Gastrocnemius medialis (tissue), 4 donors: ENCODE data around the gene NRG3.

Experiments used
- CTCF ChIP-seq, 5 experiments: fragments of 450-650 bp in 3 of 5; fragments of 200-600 bp in 2 of 5; sonication (generic) in 2 of 5; IDR thresholded peaks in 4 of 5; conservative IDR thresholded peaks in 1 of 5; 1 replicate in 4 of 5; 2 replicates in 1 of 5; pipeline ENCODE4 v1.5.1; 2016 to 2019; ENCODE audit warnings: antibody characterized with exemption in 5 of 5, mild to moderate bottlenecking in 3 of 5, moderate library complexity in 3 of 5
- POLR2A ChIP-seq, 2 donors: fragments of 450-650 bp; IDR thresholded peaks; one replicate each; pipeline ENCODE4 v1.6.1; 2017; ENCODE audit warnings: antibody characterized with exemption in 2 of 2, mild to moderate bottlenecking in 2 of 2, moderate library complexity in 2 of 2

GRCh38 chr10:82529062-82529461 lies 654.1 kb downstream of the NRG3 start:
- TF ChIP-seq CTCF (IDR thresholded peaks at IDR 0.05 in 4 of 5, conservative IDR thresholded peaks at IDR 0.05 in 1 of 5), result no peak
- TF ChIP-seq POLR2A (IDR thresholded peaks at IDR 0.05), result no peak
